MM.1S (cell line): ENCODE measurements around the gene RTN4.

Experiments
- DNase-seq: peaks from one replicate; pipeline ENCODE4 v3.0.0-alpha.2; 2015
- H2AFZ ChIP-seq: fragments of 300-600 bp; sonication (generic); 2 replicates; pipeline ENCODE4 v1.6.0; 2016; ENCODE audit warnings: antibody characterized with exemption, low read length
- H3F3A ChIP-seq: fragments of 300-600 bp; sonication (generic); 2 replicates; pipeline ENCODE4 v1.6.1; 2016; ENCODE audit warnings: mild to moderate bottlenecking, antibody characterized with exemption, low read length, moderate library complexity, mixed read lengths; ENCODE audit not compliant: insufficient read depth
- H3K27ac ChIP-seq: fragments of 300-600 bp; sonication (generic); 2 replicates; pipeline ENCODE4 v1.5.1; 2016; ENCODE audit warnings: mild to moderate bottlenecking, low read length
- H3K27me3 ChIP-seq: fragments of 300-600 bp; sonication (generic); replicated peaks from 2 replicates; pipeline ENCODE4 v1.6.0; 2016; ENCODE audit warnings: low read length; ENCODE audit not compliant: insufficient read depth
- H3K36me3 ChIP-seq: fragments of 300-600 bp; sonication (generic); replicated peaks from 2 replicates; pipeline ENCODE4 v1.6.1; 2016; ENCODE audit warnings: mild to moderate bottlenecking, low read length, mixed read lengths; ENCODE audit not compliant: insufficient read depth
- H3K4me1 ChIP-seq: fragments of 300-600 bp; sonication (generic); 2 replicates; pipeline ENCODE4 v1.6.1; 2016; ENCODE audit warnings: low read length, mixed read lengths
- H3K4me2 ChIP-seq: fragments of 300-600 bp; sonication (generic); 2 replicates; pipeline ENCODE4 v1.6.0; 2016; ENCODE audit warnings: low read depth, low read length
- H3K4me3 ChIP-seq: fragments of 300-600 bp; sonication (generic); 2 replicates; pipeline ENCODE4 v1.5.1; 2016; ENCODE audit warnings: low read length, mixed read lengths
- H3K79me2 ChIP-seq: fragments of 300-600 bp; sonication (generic); 2 replicates; pipeline ENCODE4 v1.6.1; 2016; ENCODE audit warnings: mixed run types, low read length, mixed read lengths
- H3K9ac ChIP-seq: fragments of 300-600 bp; sonication (generic); 2 replicates; pipeline ENCODE4 v1.6.1; 2016; ENCODE audit warnings: low read length, mixed read lengths
- H3K9me2 ChIP-seq: fragments of 300-600 bp; sonication (generic); replicated peaks from 2 replicates; pipeline ENCODE4 v1.6.1; 2016; ENCODE audit warnings: mild to moderate bottlenecking, low read length, mixed read lengths; ENCODE audit not compliant: insufficient read depth
- H3K9me3 ChIP-seq: fragments of 300-600 bp; sonication (generic); replicated peaks from 2 replicates; pipeline ENCODE4 v1.6.1; 2016; ENCODE audit warnings: mild to moderate bottlenecking, low read length, mixed read lengths; ENCODE audit not compliant: insufficient read depth
- H4K20me1 ChIP-seq: fragments of 300-600 bp; sonication (generic); 2 replicates; pipeline ENCODE4 v1.6.1; 2016; ENCODE audit warnings: mild to moderate bottlenecking, low read length, moderate library complexity, mixed read lengths; ENCODE audit not compliant: insufficient read depth
- CTCF ChIP-seq: fragments of 300-600 bp; sonication (generic); IDR thresholded peaks from 2 replicates; pipeline ENCODE4 v1.5.1; 2016; ENCODE audit warnings: antibody characterized with exemption, low read length, mixed read lengths
- EZH2 ChIP-seq: fragments of 300-600 bp; sonication (generic); optimal IDR thresholded peaks from 2 replicates; pipeline ENCODE3; 2017; ENCODE audit warnings: low read depth, mild to moderate bottlenecking, antibody characterized with exemption, low read length, mixed read lengths
- EZH2phosphoT487 ChIP-seq: fragments of 300-600 bp; sonication (generic); IDR thresholded peaks from 2 replicates; pipeline ENCODE4 v1.6.1; 2018; ENCODE audit warnings: antibody characterized with exemption, low read length

The RTN4 gene

GRCh38 chr2:55085113-55086040, 35.1 kb upstream of the RTN4 start:
- no peak overlapping the region for H3K4me3 ChIP-seq
- no peaks in the 10 kb centered on the region for H4K20me1 ChIP-seq
- H3K9ac ChIP-seq: no peak overlapping the region
- no peak for TF ChIP-seq EZH2
- TF ChIP-seq EZH2phosphoT487: no peak
- TF ChIP-seq CTCF: no peak
- no peaks in the 10 kb centered on the region for H3K4me1 ChIP-seq
- no peaks in the 10 kb centered on the region for H3K36me3 ChIP-seq
- no peaks in the 10 kb centered on the region for H3K27me3 ChIP-seq
- H3K9me3 ChIP-seq: no peaks in the 10 kb centered on the region
- H3K79me2 ChIP-seq: no peaks in the 10 kb centered on the region
- no peak overlapping the region for H2AFZ ChIP-seq
- H3K4me2 ChIP-seq: no peak overlapping the region
- no peaks in the 10 kb centered on the region for H3K9me2 ChIP-seq
- H3F3A ChIP-seq: no peaks in the 10 kb centered on the region
- DNase-seq: no peak
- H3K27ac ChIP-seq: no peak overlapping the region

GRCh38 chr2:55084641-55085040, 34.4 kb upstream of the RTN4 start:
- TF ChIP-seq EZH2phosphoT487 (no peak), EZH2 (no peak), CTCF (no peak)
- H3K36me3 ChIP-seq: no peaks in the 10 kb centered on the region
- H3K27me3 ChIP-seq: no peaks in the 10 kb centered on the region
- no peaks in the 10 kb centered on the region for H3K79me2 ChIP-seq
- no peak overlapping the region for H3K4me3 ChIP-seq
- no peaks in the 10 kb centered on the region for H3F3A ChIP-seq
- no peaks in the 10 kb centered on the region for H4K20me1 ChIP-seq
- no peak overlapping the region for H3K4me2 ChIP-seq
- no peak overlapping the region for H3K27ac ChIP-seq
- no peak for DNase-seq
- no peak overlapping the region for H2AFZ ChIP-seq
- H3K4me1 ChIP-seq: no peaks in the 10 kb centered on the region
- no peak overlapping the region for H3K9ac ChIP-seq
- no peaks in the 10 kb centered on the region for H3K9me2 ChIP-seq
- no peaks in the 10 kb centered on the region for H3K9me3 ChIP-seq

GRCh38 chr2:55080204-55080738, 30.0 kb upstream of the RTN4 start:
- H3K4me3 ChIP-seq: no peak overlapping the region
- no peak for DNase-seq
- H3K36me3 ChIP-seq: no peaks in the 10 kb centered on the region
- no peak overlapping the region for H3K9ac ChIP-seq
- no peak overlapping the region for H3K27ac ChIP-seq
- no peak overlapping the region for H2AFZ ChIP-seq
- TF ChIP-seq EZH2 (no peak), CTCF (no peak), EZH2phosphoT487 (no peak)
- no peaks in the 10 kb centered on the region for H4K20me1 ChIP-seq
- no peaks in the 10 kb centered on the region for H3K9me3 ChIP-seq
- H3K27me3 ChIP-seq: no peaks in the 10 kb centered on the region
- H3K4me2 ChIP-seq: no peak overlapping the region
- H3K9me2 ChIP-seq: no peaks in the 10 kb centered on the region
- no peaks in the 10 kb centered on the region for H3K4me1 ChIP-seq
- no peaks in the 10 kb centered on the region for H3F3A ChIP-seq
- H3K79me2 ChIP-seq: no peaks in the 10 kb centered on the region
